HepG2 (cell line): ENCODE results near the gene XRCC1. TPM values are rescaled to one million over a fixed set of nuclear protein-coding genes. Genes with fewer than 3 reads are reported as not detected.

Experiments
- KLF6 ChIP-seq: IDR thresholded peaks from 2 replicates; pipeline ENCODE4 v1.8.0; 2016; ENCODE audit warnings: missing biosample characterization, missing genetic modification reagents
- MED13 ChIP-seq: sonication (generic); formaldehyde crosslinking; IDR thresholded peaks from 2 replicates; pipeline ENCODE4 v1.5.0; 2020; ENCODE audit warnings: missing genetic modification reagents
- MEF2D ChIP-seq: sonication (generic); formaldehyde crosslinking; IDR thresholded peaks from 2 replicates; pipeline ENCODE4 v1.5.1; 2020; ENCODE audit warnings: mild to moderate bottlenecking, missing genetic modification reagents
- PRMT3 ChIP-seq: sonication (generic); formaldehyde crosslinking; IDR thresholded peaks from 2 replicates; pipeline ENCODE4 v1.8.1; 2022; ENCODE audit warnings: low read depth, mild to moderate bottlenecking, moderate library complexity, missing genetic modification reagents, borderline replicate concordance
- REPIN1 ChIP-seq: sonication (generic); formaldehyde crosslinking; IDR thresholded peaks from 2 replicates; pipeline ENCODE4 v1.8.0; 2022; ENCODE audit warnings: missing genetic modification reagents, low read depth, mild to moderate bottlenecking, borderline replicate concordance
- SMC3 ChIP-seq: IDR thresholded peaks from 2 replicates; pipeline ENCODE4 v1.6.1; 2011; ENCODE audit warnings: low read length, improper control_type of control experiment
- SP140L ChIP-seq: sonication (generic); formaldehyde crosslinking; IDR thresholded peaks from 2 replicates; pipeline ENCODE4 v1.4.0; 2020; ENCODE audit warnings: missing genetic modification reagents, borderline replicate concordance
- TEAD2 ChIP-seq: sonication (generic); formaldehyde crosslinking; IDR thresholded peaks from 2 replicates; pipeline ENCODE4 v1.9.0; 2021; ENCODE audit warnings: missing genetic modification reagents
- ZBTB21 ChIP-seq: sonication (generic); formaldehyde crosslinking; IDR thresholded peaks from 2 replicates; pipeline ENCODE4 v1.4.0; 2020; ENCODE audit warnings: missing genetic modification reagents
- ZNF350 ChIP-seq: sonication (generic); formaldehyde crosslinking; IDR thresholded peaks from 2 replicates; pipeline ENCODE4 v1.4.0; 2020; ENCODE audit warnings: mild to moderate bottlenecking, low read depth, missing genetic modification reagents, borderline replicate concordance
- ZNF441 ChIP-seq: sonication (generic); formaldehyde crosslinking; IDR thresholded peaks from 2 replicates; pipeline ENCODE4 v1.7.0; 2021; ENCODE audit warnings: missing genetic modification reagents, borderline replicate concordance
- ZNF616 ChIP-seq: sonication (generic); formaldehyde crosslinking; IDR thresholded peaks from 2 replicates; pipeline ENCODE4 v1.5.0; 2020; ENCODE audit warnings: low read depth, mild to moderate bottlenecking, missing genetic modification reagents
- polyA plus RNA-seq, 8 experiments: library from polyadenylated mRNA; depleted of rRNA in 3 of 8; stranded (reverse) in 7 of 8; unstranded in 1 of 8; fragments of >200 nt; fragmentation: Illumina TruSeq in 4 of 8; extraction: Trizol in 4 of 8; gene quantifications; 2 replicates each; pipeline versions ENCODE4 v1.2.1 to v1.2.3, GENCODE V29; 2011 to 2016; ENCODE audit warnings: low read depth in 4 of 8, missing spikeins in 1 of 8, mixed read lengths in 1 of 8; ENCODE audit not compliant: insufficient read depth in 1 of 8
- total RNA-seq, 5 experiments: library from RNA; depleted of rRNA; stranded (reverse); fragments of >200 nt; fragmentation: Illumina TruSeq; extraction: Trizol; gene quantifications; 2 replicates each; pipeline ENCODE4 v1.2.3, GENCODE V29; 2016; ENCODE audit warnings: low read depth in 1 of 5
- TF ChIP-seq, protein P1 (sequence below): sonication (generic); formaldehyde crosslinking; IDR thresholded peaks from 2 replicates; pipeline ENCODE4 v1.5.1; 2020; ENCODE audit warnings: mild to moderate bottlenecking, missing genetic modification reagents, moderate library complexity
- TF ChIP-seq, protein P2 (sequence below): sonication (generic); formaldehyde crosslinking; IDR thresholded peaks from 2 replicates; pipeline ENCODE4 v1.4.0; 2020; ENCODE audit warnings: missing genetic modification reagents, borderline replicate concordance
- TF ChIP-seq, protein P3 (sequence below), 2 experiments: sonication (generic) in 1 of 2; formaldehyde crosslinking in 1 of 2; IDR thresholded peaks; 2 replicates each; pipeline versions ENCODE4 v1.5.1 to v1.6.1; 2011 to 2020; ENCODE audit warnings: borderline replicate concordance in 1 of 2, low read depth in 1 of 2, low read length in 1 of 2, mild to moderate bottlenecking in 1 of 2, missing genetic modification reagents in 1 of 2, moderate library complexity in 1 of 2
- TF ChIP-seq, protein P4 (sequence below): sonication (generic); formaldehyde crosslinking; IDR thresholded peaks from 2 replicates; pipeline ENCODE4 v1.5.0; 2020; ENCODE audit warnings: mild to moderate bottlenecking, missing genetic modification reagents, moderate library complexity
- TF ChIP-seq, protein P5 (sequence below): sonication (generic); formaldehyde crosslinking; IDR thresholded peaks from 2 replicates; pipeline ENCODE4 v1.5.0; 2020; ENCODE audit warnings: mild to moderate bottlenecking, missing genetic modification reagents, borderline replicate concordance

XRCC1 gene
- total and polyA plus RNA-seq, 2 of the 13 experiments (the other 11 are each of a cell fraction or from before 2014, with no cell fraction given) = 24.7 to 26.3 TPM

DNA sequence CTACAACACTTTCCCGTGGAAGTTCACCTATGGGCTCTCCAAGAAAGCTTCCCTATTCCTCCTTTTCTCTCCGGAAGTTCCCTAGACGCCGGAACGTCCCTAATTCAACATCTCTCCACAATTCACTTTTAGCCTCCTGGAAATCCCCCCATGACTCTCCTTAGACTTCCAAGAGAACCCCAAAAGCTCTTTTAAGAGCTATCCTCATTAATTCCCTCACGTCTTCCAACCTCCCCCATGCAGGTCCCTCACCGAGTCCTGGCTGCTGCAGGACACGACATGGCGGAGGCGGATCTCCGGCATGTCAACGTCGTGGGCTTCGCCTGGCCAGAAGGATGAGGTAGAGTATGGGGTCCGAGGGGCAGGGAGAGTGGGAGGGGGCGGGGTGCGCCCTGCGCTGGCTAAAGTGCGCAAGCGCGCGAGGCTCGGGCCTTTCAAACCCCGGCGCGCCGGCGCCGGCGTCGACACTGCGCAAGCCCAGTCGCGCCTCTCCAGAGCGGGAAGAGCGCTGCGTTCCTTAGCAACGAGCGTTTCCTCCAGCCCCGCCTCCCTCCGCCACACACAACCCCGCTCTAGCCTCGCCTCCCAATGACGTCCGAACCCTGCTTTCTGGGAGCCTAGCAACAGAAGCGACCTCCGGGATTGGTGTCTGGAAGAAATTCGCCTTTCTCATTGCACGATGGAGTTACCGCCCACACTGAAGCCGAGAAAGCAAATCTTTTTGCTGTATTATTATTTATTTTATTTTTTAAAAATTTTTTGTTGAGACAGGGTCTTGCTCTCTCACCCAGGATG is at the start of gene XRCC1, which contains the start of gene PINLYP (continued):
- TF ChIP-seq MEF2D (CRISPR knock-in tag) (no peak), ZNF441 (CRISPR knock-in tag) (no peak), KLF6 (CRISPR knock-in tag) (no peak), MED13 (CRISPR knock-in tag) (no peak), ZBTB21 (CRISPR knock-in tag) (no peak), SP140L (no peak), PRMT3 (CRISPR knock-in tag) (no peak), ZNF350 (CRISPR knock-in tag) (no peak), ZNF616 (CRISPR knock-in tag) (no peak), TEAD2 (CRISPR knock-in tag) (no peak), REPIN1 (CRISPR knock-in tag) (no peak), SMC3 (no peak)
- TF ChIP-seq, protein P1, sequence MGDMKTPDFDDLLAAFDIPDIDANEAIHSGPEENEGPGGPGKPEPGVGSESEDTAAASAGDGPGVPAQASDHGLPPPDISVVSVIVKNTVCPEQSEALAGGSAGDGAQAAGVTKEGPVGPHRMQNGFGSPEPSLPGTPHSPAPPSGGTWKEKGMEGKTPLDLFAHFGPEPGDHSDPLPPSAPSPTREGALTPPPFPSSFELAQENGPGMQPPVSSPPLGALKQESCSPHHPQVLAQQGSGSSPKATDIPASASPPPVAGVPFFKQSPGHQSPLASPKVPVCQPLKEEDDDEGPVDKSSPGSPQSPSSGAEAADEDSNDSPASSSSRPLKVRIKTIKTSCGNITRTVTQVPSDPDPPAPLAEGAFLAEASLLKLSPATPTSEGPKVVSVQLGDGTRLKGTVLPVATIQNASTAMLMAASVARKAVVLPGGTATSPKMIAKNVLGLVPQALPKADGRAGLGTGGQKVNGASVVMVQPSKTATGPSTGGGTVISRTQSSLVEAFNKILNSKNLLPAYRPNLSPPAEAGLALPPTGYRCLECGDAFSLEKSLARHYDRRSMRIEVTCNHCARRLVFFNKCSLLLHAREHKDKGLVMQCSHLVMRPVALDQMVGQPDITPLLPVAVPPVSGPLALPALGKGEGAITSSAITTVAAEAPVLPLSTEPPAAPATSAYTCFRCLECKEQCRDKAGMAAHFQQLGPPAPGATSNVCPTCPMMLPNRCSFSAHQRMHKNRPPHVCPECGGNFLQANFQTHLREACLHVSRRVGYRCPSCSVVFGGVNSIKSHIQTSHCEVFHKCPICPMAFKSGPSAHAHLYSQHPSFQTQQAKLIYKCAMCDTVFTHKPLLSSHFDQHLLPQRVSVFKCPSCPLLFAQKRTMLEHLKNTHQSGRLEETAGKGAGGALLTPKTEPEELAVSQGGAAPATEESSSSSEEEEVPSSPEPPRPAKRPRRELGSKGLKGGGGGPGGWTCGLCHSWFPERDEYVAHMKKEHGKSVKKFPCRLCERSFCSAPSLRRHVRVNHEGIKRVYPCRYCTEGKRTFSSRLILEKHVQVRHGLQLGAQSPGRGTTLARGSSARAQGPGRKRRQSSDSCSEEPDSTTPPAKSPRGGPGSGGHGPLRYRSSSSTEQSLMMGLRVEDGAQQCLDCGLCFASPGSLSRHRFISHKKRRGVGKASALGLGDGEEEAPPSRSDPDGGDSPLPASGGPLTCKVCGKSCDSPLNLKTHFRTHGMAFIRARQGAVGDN (CRISPR knock-in tag) = peak; percentile 73
- TF ChIP-seq, protein P2, sequence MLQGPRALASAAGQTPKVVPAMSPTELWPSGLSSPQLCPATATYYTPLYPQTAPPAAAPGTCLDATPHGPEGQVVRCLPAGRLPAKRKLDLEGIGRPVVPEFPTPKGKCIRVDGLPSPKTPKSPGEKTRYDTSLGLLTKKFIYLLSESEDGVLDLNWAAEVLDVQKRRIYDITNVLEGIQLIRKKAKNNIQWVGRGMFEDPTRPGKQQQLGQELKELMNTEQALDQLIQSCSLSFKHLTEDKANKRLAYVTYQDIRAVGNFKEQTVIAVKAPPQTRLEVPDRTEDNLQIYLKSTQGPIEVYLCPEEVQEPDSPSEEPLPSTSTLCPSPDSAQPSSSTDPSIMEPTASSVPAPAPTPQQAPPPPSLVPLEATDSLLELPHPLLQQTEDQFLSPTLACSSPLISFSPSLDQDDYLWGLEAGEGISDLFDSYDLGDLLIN (CRISPR knock-in tag) = no peak
- TF ChIP-seq, protein P3, sequence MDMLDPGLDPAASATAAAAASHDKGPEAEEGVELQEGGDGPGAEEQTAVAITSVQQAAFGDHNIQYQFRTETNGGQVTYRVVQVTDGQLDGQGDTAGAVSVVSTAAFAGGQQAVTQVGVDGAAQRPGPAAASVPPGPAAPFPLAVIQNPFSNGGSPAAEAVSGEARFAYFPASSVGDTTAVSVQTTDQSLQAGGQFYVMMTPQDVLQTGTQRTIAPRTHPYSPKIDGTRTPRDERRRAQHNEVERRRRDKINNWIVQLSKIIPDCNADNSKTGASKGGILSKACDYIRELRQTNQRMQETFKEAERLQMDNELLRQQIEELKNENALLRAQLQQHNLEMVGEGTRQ (IDR thresholded peaks at IDR 0.05; ENCODE audit: low read depth, low read length) = no peak
- TF ChIP-seq, protein P3 (CRISPR knock-in tag; IDR thresholded peaks at IDR 0.05; ENCODE audit: borderline replicate concordance) = no peak
- TF ChIP-seq, protein P4, sequence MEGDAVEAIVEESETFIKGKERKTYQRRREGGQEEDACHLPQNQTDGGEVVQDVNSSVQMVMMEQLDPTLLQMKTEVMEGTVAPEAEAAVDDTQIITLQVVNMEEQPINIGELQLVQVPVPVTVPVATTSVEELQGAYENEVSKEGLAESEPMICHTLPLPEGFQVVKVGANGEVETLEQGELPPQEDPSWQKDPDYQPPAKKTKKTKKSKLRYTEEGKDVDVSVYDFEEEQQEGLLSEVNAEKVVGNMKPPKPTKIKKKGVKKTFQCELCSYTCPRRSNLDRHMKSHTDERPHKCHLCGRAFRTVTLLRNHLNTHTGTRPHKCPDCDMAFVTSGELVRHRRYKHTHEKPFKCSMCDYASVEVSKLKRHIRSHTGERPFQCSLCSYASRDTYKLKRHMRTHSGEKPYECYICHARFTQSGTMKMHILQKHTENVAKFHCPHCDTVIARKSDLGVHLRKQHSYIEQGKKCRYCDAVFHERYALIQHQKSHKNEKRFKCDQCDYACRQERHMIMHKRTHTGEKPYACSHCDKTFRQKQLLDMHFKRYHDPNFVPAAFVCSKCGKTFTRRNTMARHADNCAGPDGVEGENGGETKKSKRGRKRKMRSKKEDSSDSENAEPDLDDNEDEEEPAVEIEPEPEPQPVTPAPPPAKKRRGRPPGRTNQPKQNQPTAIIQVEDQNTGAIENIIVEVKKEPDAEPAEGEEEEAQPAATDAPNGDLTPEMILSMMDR = no peak
- TF ChIP-seq, protein P5, sequence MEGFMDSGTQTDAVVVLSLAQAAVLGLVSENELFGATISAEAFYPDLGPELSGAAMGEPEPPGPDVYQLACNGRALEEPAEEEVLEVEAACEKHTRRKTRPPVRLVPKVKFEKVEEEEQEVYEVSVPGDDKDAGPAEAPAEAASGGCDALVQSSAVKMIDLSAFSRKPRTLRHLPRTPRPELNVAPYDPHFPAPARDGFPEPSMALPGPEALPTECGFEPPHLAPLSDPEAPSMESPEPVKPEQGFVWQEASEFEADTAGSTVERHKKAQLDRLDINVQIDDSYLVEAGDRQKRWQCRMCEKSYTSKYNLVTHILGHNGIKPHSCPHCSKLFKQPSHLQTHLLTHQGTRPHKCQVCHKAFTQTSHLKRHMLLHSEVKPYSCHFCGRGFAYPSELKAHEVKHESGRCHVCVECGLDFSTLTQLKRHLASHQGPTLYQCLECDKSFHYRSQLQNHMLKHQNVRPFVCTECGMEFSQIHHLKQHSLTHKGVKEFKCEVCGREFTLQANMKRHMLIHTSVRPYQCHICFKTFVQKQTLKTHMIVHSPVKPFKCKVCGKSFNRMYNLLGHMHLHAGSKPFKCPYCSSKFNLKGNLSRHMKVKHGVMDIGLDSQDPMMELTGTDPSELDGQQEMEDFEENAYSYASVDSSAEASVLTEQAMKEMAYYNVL (CRISPR knock-in tag) = no peak
